HG03103 (cell line): ENCODE results near the gene EPB41.

Experiments
- ATAC-seq: cut with Tn5 transposase; IDR thresholded peaks from one replicate; pipeline ENCODE4 v1.9.1; 2021; ENCODE audit warnings: low read depth; ENCODE audit not compliant: unreplicated experiment

Gene EPB41

DNA sequence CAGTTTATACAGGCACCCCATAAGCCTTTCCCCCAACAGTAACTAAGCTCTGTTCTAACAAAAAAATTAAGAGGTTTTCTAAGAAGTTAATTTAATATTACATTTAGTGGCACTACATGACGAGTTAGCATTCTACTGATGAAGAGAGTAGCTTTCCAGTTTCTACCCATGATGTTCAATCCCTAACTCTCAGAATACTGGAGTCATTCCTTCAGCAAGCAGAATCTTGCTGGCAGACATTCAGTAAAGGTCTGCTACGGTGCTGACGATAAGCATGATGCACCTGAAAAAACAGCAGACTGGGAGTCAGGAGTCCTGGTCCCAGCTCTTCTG, 242.9 kb downstream of the EPB41 start:
- ATAC-seq, result no peak

DNA sequence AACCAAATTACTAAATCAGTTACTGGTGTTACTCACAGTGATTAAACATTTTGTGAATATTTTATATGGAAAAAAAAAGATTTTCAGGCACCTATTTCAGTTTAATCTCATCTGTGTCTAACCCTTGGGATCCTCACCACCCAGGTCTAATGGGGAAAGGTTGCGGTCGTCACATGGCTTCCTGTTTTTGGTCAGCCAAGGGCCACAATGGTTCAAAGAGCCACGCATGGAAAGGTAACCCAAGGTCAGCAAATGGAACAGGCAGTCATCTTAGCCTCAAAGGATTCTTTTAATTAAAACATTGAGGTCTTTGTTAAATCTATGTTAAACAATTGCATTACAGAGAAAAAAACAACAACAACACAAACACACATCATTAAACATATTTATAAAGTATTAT, 245.4 kb downstream of the EPB41 start:
- ATAC-seq, result no peak

DNA sequence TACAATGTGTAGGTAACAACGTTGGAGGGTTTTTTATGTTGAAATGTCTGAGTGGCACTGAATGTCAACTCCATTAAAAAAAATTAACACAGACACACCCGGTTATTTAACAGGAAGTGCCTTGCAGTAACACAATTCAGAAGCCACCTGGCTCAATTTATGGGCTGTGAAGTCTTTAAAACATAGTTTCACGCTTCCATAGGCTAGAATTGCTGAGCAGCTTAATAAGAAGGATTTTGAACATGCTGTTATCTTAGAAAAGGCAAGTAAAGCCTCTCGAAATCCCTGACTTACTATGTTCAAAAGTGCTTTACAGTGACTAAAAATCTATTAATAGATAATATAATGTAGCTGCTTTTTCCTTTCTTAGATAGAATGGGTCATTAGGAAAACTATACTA, 247.7 kb downstream of the EPB41 start:
- ATAC-seq, result no peak

GRCh38 chr1:29162476-29163138, 248.2 kb downstream of the EPB41 start:
- ATAC-seq, result no peak

GRCh38 chr1:29164588-29164987, 250.2 kb downstream of the EPB41 start:
- ATAC-seq, result no peak

- ATAC-seq, result no peak
Measured at GRCh38 chr1:29166291-29166878, 252.0 kb downstream of the EPB41 start.

DNA sequence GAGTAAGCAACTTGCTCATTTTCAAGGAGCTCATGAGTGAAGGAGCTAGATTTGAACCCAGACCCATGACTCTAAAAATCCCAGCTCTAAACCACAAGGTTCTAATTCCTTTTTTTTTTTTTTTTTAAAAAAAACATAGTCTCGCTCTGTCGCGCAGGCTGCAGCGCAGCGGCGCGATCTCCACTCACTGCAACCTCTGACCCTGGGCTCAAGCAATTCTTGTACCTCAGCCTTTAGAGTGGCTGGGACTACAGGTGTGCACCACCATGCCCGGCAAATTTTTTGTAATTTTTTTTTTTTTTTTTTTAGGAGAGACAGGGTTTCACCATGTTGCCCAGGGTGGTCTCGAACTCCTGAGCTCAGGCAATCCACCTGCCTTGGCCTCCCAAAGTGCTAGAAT, 253.5 kb downstream of the EPB41 start:
- ATAC-seq, result no peak
